HepG2 (cell line): Measurements from ENCODE around the gene PLOD3. TPM values are rescaled to one million over a fixed set of nuclear protein-coding genes. Genes with fewer than 3 reads are reported as not detected.

Experiments
- ATAC-seq: fragments of 200-7000 bp; cut with Tn5 transposase; 3 replicates; pipeline ENCODE4 v1.9.1; 2020; ENCODE audit warnings: mild to moderate bottlenecking, moderate library complexity
- BruUV-seq: library from RNA; stranded (reverse); fragments of 400-500 nt; replicated peaks from 2 replicates; lab custom pipeline; 2021; lab: Mats Ljungman, UMichigan
- CTCF ChIA-PET: fragments of 300-600 bp; formaldehyde crosslinking; extraction: SDS; loops from one replicate; lab custom pipeline; 2021; ENCODE audit warnings: low total read pairs, inconsistent platforms, low intra/inter-chr PET ratio; lab: Yijun Ruan, JAX
- POLR2A ChIA-PET: fragments of 350-600 bp; sonication (Branson Sonifier 250); formaldehyde crosslinking; loops from one replicate; lab custom pipeline; 2020; ENCODE audit warnings: antibody characterized with exemption, inconsistent platforms; lab: Yijun Ruan, JAX
- DNase-seq: peaks from one replicate; pipeline ENCODE4 v3.0.0-alpha.2; 2015; ENCODE audit warnings: low spot score
- FAIRE-seq: peaks from 3 replicates; lab custom pipeline; 2011; peaks lifted over from hg19 to GRCh38; lab: Jason Lieb, UNC
- H2AFZ ChIP-seq: one replicate; pipeline ENCODE4 v1.6.1; 2011; ENCODE audit warnings: low read length, inconsistent platforms
- H3K27ac ChIP-seq: fragments of 300-600 bp; 3 replicates; pipeline ENCODE4 v1.8.0; 2011; ENCODE audit warnings: mixed run types, mild to moderate bottlenecking, mixed read lengths, low read length, inconsistent platforms; ENCODE audit not compliant: insufficient read depth; ENCODE audit errors: extremely low read length
- H3K27me3 ChIP-seq, 2 experiments: fragments of 200-600 bp in 1 of 2; 2 replicates in 1 of 2; 3 replicates in 1 of 2; pipeline versions ENCODE4 v1.6.0 to v1.8.0; 2011; ENCODE audit warnings: low read length in 2 of 2, mild to moderate bottlenecking in 2 of 2, moderate library complexity in 2 of 2, inconsistent platforms in 1 of 2; ENCODE audit not compliant: insufficient read depth in 2 of 2, control insufficient read depth in 1 of 2
- H3K36me3 ChIP-seq, 2 experiments: fragments of 200-600 bp in 1 of 2; replicated peaks in 1 of 2; 2 replicates in 1 of 2; 3 replicates in 1 of 2; pipeline versions ENCODE4 v1.5.1 to v1.8.0; 2011; ENCODE audit warnings: low read length in 2 of 2, inconsistent platforms in 1 of 2; ENCODE audit not compliant: insufficient read depth in 2 of 2, control insufficient read depth in 1 of 2
- H3K4me1 ChIP-seq: 2 replicates; pipeline ENCODE4 v1.5.1; 2012; ENCODE audit warnings: low read length, inconsistent platforms; ENCODE audit not compliant: insufficient read depth
- H3K4me2 ChIP-seq: 2 replicates; pipeline ENCODE4 v1.6.0; 2011; ENCODE audit warnings: low read depth, low read length, inconsistent platforms
- H3K4me3 ChIP-seq, 3 experiments: fragments of 200-600 bp in 1 of 3; sonication (generic), shearing (Covaris generic) in 1 of 3; replicated peaks in 1 of 3; 2 replicates each; pipeline ENCODE4 v1.5.1; 2011 to 2016; ENCODE audit warnings: low read length in 3 of 3, inconsistent platforms in 2 of 3, low read depth in 2 of 3, mild to moderate bottlenecking in 2 of 3, control low read depth in 1 of 3, mixed read lengths in 1 of 3; ENCODE audit not compliant: insufficient read depth in 1 of 3
- H3K79me2 ChIP-seq: one replicate; pipeline ENCODE4 v1.6.1; 2011; ENCODE audit warnings: low read length, inconsistent platforms; ENCODE audit not compliant: insufficient read depth
- H3K9ac ChIP-seq: 2 replicates; pipeline ENCODE4 v1.6.0; 2011; ENCODE audit warnings: mild to moderate bottlenecking, low read depth, low read length, inconsistent platforms; ENCODE audit not compliant: insufficient read depth
- H3K9me3 ChIP-seq: 2 replicates; pipeline ENCODE4 v1.5.1; 2012; ENCODE audit warnings: mild to moderate bottlenecking, low read length
- H4K20me1 ChIP-seq: 2 replicates; pipeline ENCODE4 v1.6.0; 2011; ENCODE audit warnings: inconsistent platforms, mild to moderate bottlenecking, low read length, moderate library complexity; ENCODE audit not compliant: insufficient read depth
- KAT7 ChIP-seq: IDR thresholded peaks from 2 replicates; pipeline ENCODE4 v1.6.1; 2018; ENCODE audit warnings: borderline replicate concordance, missing compliant biosample characterization
- KLF9 ChIP-seq: IDR thresholded peaks from 2 replicates; pipeline ENCODE4 v1.6.1; 2016; ENCODE audit warnings: low read depth
- RBFOX2 ChIP-seq: fragments of 200-400 bp; formaldehyde crosslinking; IDR thresholded peaks from 2 replicates; pipeline ENCODE4 v1.6.1; 2017; ENCODE audit warnings: low read depth, mild to moderate bottlenecking, low read length
- SNRNP70 ChIP-seq: fragments of 200-400 bp; formaldehyde crosslinking; IDR thresholded peaks from 2 replicates; pipeline ENCODE4 v1.6.1; 2017; ENCODE audit warnings: mild to moderate bottlenecking, low read depth, low read length, moderate library complexity
- SRSF9 ChIP-seq: fragments of 200-400 bp; formaldehyde crosslinking; IDR thresholded peaks from 2 replicates; pipeline ENCODE4 v1.6.1; 2018; ENCODE audit warnings: borderline replicate concordance, mild to moderate bottlenecking, low read depth, low read length; ENCODE audit not compliant: insufficient read depth, poor library complexity, severe bottlenecking
- YEATS2 ChIP-seq: sonication (generic); formaldehyde crosslinking; IDR thresholded peaks from 2 replicates; pipeline ENCODE4 v1.4.0; 2020; ENCODE audit warnings: missing genetic modification reagents, borderline replicate concordance
- ZBTB40 ChIP-seq, 2 experiments: fragments of 450-650 bp in 1 of 2; sonication (generic) in 1 of 2; formaldehyde crosslinking in 1 of 2; IDR thresholded peaks; 2 replicates each; pipeline versions ENCODE4 v1.6.1 to v1.8.0; 2016 to 2022; ENCODE audit warnings: antibody characterized with exemption in 1 of 2, mild to moderate bottlenecking in 1 of 2, missing genetic modification reagents in 1 of 2
- ZNF367 ChIP-seq: sonication (generic); formaldehyde crosslinking; IDR thresholded peaks from 2 replicates; pipeline ENCODE4 v1.4.0; 2020; ENCODE audit warnings: missing genetic modification reagents, borderline replicate concordance
- WGBS: methylation state at CpG from one replicate; pipeline ENCODE4 v1.1.6; 2017; ENCODE audit warnings: low lambda C conversion rate; 5-methylcytosine and 5-hydroxymethylcytosine counted together
- in situ Hi-C: cut with HindIII; loops from 2 replicates; pipeline ENCODE4 v1.10.0; 2017; ENCODE audit warnings: low pct_unique_long_range_greater_than_20kb; ENCODE audit not compliant: extremely low pct_ligation_motif_present
- intact Hi-C: fragments of 100-400 bp; cut with micrococcal nuclease; formaldehyde crosslinking; loops from one replicate; pipeline ENCODE4 v1.10.0; 2022; ENCODE audit not compliant: unreplicated experiment
- polyA plus RNA-seq, 8 experiments: library from polyadenylated mRNA; depleted of rRNA in 3 of 8; stranded (reverse) in 7 of 8; unstranded in 1 of 8; fragments of >200 nt; fragmentation: Illumina TruSeq in 4 of 8; extraction: Trizol in 4 of 8; gene quantifications; 2 replicates each; pipeline versions ENCODE4 v1.2.1 to v1.2.3, GENCODE V29; 2011 to 2016; ENCODE audit warnings: low read depth in 4 of 8, missing spikeins in 1 of 8, mixed read lengths in 1 of 8; ENCODE audit not compliant: insufficient read depth in 1 of 8
- total RNA-seq, 5 experiments: library from RNA; depleted of rRNA; stranded (reverse); fragments of >200 nt; fragmentation: Illumina TruSeq; extraction: Trizol; gene quantifications; 2 replicates each; pipeline ENCODE4 v1.2.3, GENCODE V29; 2016; ENCODE audit warnings: low read depth in 1 of 5

Gene PLOD3
- total and polyA plus RNA-seq, 2 of the 13 experiments (the other 11 are each of a cell fraction or from before 2014, with no cell fraction given): 65.8 to 67.4 TPM

GRCh38 chr7:101223528-101223927, 6.1 kb upstream of the PLOD3 start:
- H2AFZ ChIP-seq: no peak overlapping the region
- intact Hi-C loops: no loop called here
- H3K36me3 ChIP-seq: peaks cover 4 to 37% of the 10 kb centered on the region in 2 experiments; a peak in 4 of 5 replicates
- no peak overlapping the region for H3K27ac ChIP-seq
- ATAC-seq (no peak), DNase-seq (no peak), FAIRE-seq (no peak)
- H3K9me3 ChIP-seq: no peaks in the 10 kb centered on the region
- no TSS peak for BruUV-seq
- in situ Hi-C loops: no loop called here
- CTCF ChIA-PET: no interaction called here
- 97% methylated on average over 6 of the region's 15 CpGs for WGBS
- H4K20me1 ChIP-seq: no peaks in the 10 kb centered on the region
- POLR2A ChIA-PET: no interaction called here
- H3K4me3 ChIP-seq: no peak overlapping the region
- H3K4me2 ChIP-seq: no peak overlapping the region
- no peak for TF ChIP-seq SNRNP70
- no peak for TF ChIP-seq ZBTB40 (IDR thresholded peaks at IDR 0.05)
- TF ChIP-seq ZBTB40 (CRISPR knock-in tag; IDR thresholded peaks at IDR 0.05): no peak
- TF ChIP-seq KAT7 (CRISPR knock-in tag): no peak
- TF ChIP-seq KLF9 (CRISPR knock-in tag): no peak
- no peak for TF ChIP-seq ZNF367 (CRISPR knock-in tag)
- TF ChIP-seq RBFOX2: peak; percentile 23; the same call in 1 of the 2 replicates
- TF ChIP-seq YEATS2 (CRISPR knock-in tag): no peak
- TF ChIP-seq SRSF9: no peak
- no peak overlapping the region for H3K9ac ChIP-seq
- H3K4me1 ChIP-seq: peaks cover 23% of the 10 kb centered on the region
- peaks cover 14% of the 10 kb centered on the region for H3K79me2 ChIP-seq
- H3K27me3 ChIP-seq: no peaks in the 10 kb centered on the region; a peak in 1 of 5 replicates
